Measurements from ENCODE around the gene ITGB4. TPM values are rescaled to one million over a fixed set of nuclear protein-coding genes. Genes with fewer than 3 reads are reported as not detected.
A peak's percentile ranks its signal among the peaks of the same experiment; 100 is the strongest.

Gene ITGB4
- total and polyA plus RNA-seq, 9 of the 15 experiments (the other 6 are each of a cell fraction or from before 2014, with no cell fraction given): 0.05 to 2.8 (median 0.76) TPM; not detected in 3

GRCh38 chr17:75795820-75796607, 74.8 kb downstream of the ITGB4 start (continued):
- TF ChIP-seq ZNF639 (CRISPR knock-in tag; conservative IDR thresholded peaks at IDR 0.05 in 1 of 2, IDR thresholded peaks at IDR 0.05 in 1 of 2): no peak

- Histone ChIP-seq H3K9ac (ENCODE audit: insufficient read depth in 1 of 2, low read depth in 2 of 2, low read length in 2 of 2) (no peak overlapping the region), H3K36me3 (ENCODE audit: control insufficient read depth, insufficient read depth, low read length) (peaks cover 34% of the 10 kb centered on the region; the same call in 2 of the 3 replicates), H3K27ac (ENCODE audit: extremely low read depth, low read depth, low read length) (no peak overlapping the region), H3K27me3 (ENCODE audit: control insufficient read depth in 2 of 2, insufficient read depth in 2 of 2, low read length in 2 of 2) (no peaks in the 10 kb centered on the region), H3K9me3 (replicated peaks; ENCODE audit: control insufficient read depth, insufficient read depth, low read depth, low read length) (no peaks in the 10 kb centered on the region), H3K9me1 (ENCODE audit: control insufficient read depth, insufficient read depth, low read length) (no peaks in the 10 kb centered on the region), H3K4me2 (ENCODE audit: insufficient read depth, low read length) (no peak overlapping the region), H2AFZ (ENCODE audit: low read depth, low read length) (no peak overlapping the region), H3K79me2 (ENCODE audit: control insufficient read depth, insufficient read depth, low read length) (0 out of 3 replicates have a peak, but pooled peaks cover 7% of the 10 kb centered on the region), H4K20me1 (replicated peaks; ENCODE audit: control insufficient read depth, insufficient read depth, low read length) (no peaks in the 10 kb centered on the region), H3K4me1 (replicated peaks in 1 of 2; ENCODE audit: control insufficient read depth in 2 of 2, insufficient read depth in 2 of 2, low read length in 2 of 2) (no peaks in the 10 kb centered on the region; a peak in 1 of 5 replicates), H3K4me3 (no peak overlapping the region)
- 89% methylated on average over 4 of the region's 4 CpGs for WGBS (ENCODE audit: insufficient coverage, low coverage, missing lambda C conversion rate)
- CTCF ChIA-PET (ENCODE audit: low intra/inter-chr PET ratio): no interaction called here
- TF ChIP-seq ZNF253 (CRISPR knock-in tag; conservative IDR thresholded peaks at IDR 0.05): no peak
- no peak for TF ChIP-seq L3MBTL2 (IDR thresholded peaks at IDR 0.05)
- no peak for TF ChIP-seq ZFP1 (CRISPR knock-in tag; IDR thresholded peaks at IDR 0.05)
- TF ChIP-seq CBX8 (IDR thresholded peaks at IDR 0.05; ENCODE audit: borderline replicate concordance, extremely low read depth, low read depth, low read length, poor library complexity, severe bottlenecking): no peak
- TF ChIP-seq HLTF (IDR thresholded peaks at IDR 0.05): no peak
- TF ChIP-seq MCM5 (IDR thresholded peaks at IDR 0.05; ENCODE audit: low read depth): no peak
- no peak for TF ChIP-seq ZFPM2 (CRISPR knock-in tag; IDR thresholded peaks at IDR 0.05)
- TF ChIP-seq ZNF764 (CRISPR knock-in tag; IDR thresholded peaks at IDR 0.05; ENCODE audit: low read depth): no peak
- TF ChIP-seq RFX7 (CRISPR knock-in tag; IDR thresholded peaks at IDR 0.05): no peak
- TF ChIP-seq ETS2 (tag; IDR thresholded peaks at IDR 0.05; ENCODE audit: borderline replicate concordance, poor library complexity, severe bottlenecking): no peak
- no peak for TF ChIP-seq ADNP (tag; IDR thresholded peaks at IDR 0.05)
- no peak for TF ChIP-seq XRCC5 (IDR thresholded peaks at IDR 0.05; ENCODE audit: low read depth, low read length)
- ATAC-seq (no peak), DNase-seq (ENCODE audit: extremely low read depth in 1 of 4, low spot score in 3 of 4) (peak in 1 of 4 experiments; percentile 27), FAIRE-seq (no peak)
- intact Hi-C loops (cut with micrococcal nuclease): no loop called here
- no TSS peak for BruUV-seq (replicated peaks)
- in situ Hi-C loops (cut with MboI): no loop called here
- POLR2A ChIA-PET: interaction anchor here (0.6 to 6.5 kb wide), 9 partner anchors 9 to 57 kb away, joined by 3 to 62 read pairs (median 8); partner anchors contain the start of gene UNK
These were observed 78.1 kb downstream of the ITGB4 start for GRCh38 chr17:75799402-75799801.

All from K562 (cell line).